H1 (cell line): ENCODE data around the gene LOX. TPM values are rescaled to one million over a fixed set of nuclear protein-coding genes. Genes with fewer than 3 reads are reported as not detected.

ENCODE experiments used
- BACH1 ChIP-seq: IDR thresholded peaks from 2 replicates; pipeline ENCODE4 v1.6.1; 2012; ENCODE audit warnings: low read length, improper control_type of control experiment
- BCL11A ChIP-seq, 2 experiments: IDR thresholded peaks; one replicate each; pipeline ENCODE4 v1.6.1; 2011; ENCODE audit warnings: low read depth in 2 of 2, low read length in 2 of 2, mild to moderate bottlenecking in 2 of 2
- CHD2 ChIP-seq: IDR thresholded peaks from 2 replicates; pipeline ENCODE4 v1.6.1; 2012; ENCODE audit warnings: low read length, improper control_type of control experiment
- CREB1 ChIP-seq: IDR thresholded peaks from 2 replicates; pipeline ENCODE4 v1.6.1; 2012; ENCODE audit warnings: inconsistent platforms
- CTBP2 ChIP-seq: IDR thresholded peaks from 2 replicates; pipeline ENCODE4 v1.7.0; 2011; ENCODE audit warnings: borderline replicate concordance, mild to moderate bottlenecking, moderate library complexity, mixed read lengths, low read length; ENCODE audit not compliant: insufficient read depth, insufficient read length
- CTCF ChIP-seq, 3 experiments: IDR thresholded peaks; 1 replicate in 2 of 3; 2 replicates in 1 of 3; pipeline versions ENCODE4 v1.5.1 to v1.6.1; 2011; ENCODE audit warnings: low read length in 3 of 3, mild to moderate bottlenecking in 3 of 3, inconsistent platforms in 2 of 3, low read depth in 1 of 3, moderate library complexity in 1 of 3; ENCODE audit not compliant: insufficient read depth in 1 of 3; ENCODE audit errors: control extremely low read depth in 1 of 3
- EGR1 ChIP-seq: IDR thresholded peaks from 2 replicates; pipeline ENCODE4 v1.6.1; 2011; ENCODE audit warnings: low read depth, low read length, borderline replicate concordance
- EP300 ChIP-seq, 2 experiments: IDR thresholded peaks; 1 replicate in 1 of 2; 2 replicates in 1 of 2; pipeline ENCODE4 v1.6.1; 2011 to 2012; ENCODE audit warnings: low read depth in 2 of 2, low read length in 2 of 2, mild to moderate bottlenecking in 2 of 2, borderline replicate concordance in 1 of 2, inconsistent platforms in 1 of 2, moderate library complexity in 1 of 2
- GTF2F1 ChIP-seq: IDR thresholded peaks from 2 replicates; pipeline ENCODE4 v1.6.1; 2012; ENCODE audit warnings: low read depth, low read length, improper control_type of control experiment, borderline replicate concordance
- HDAC6 ChIP-seq: IDR thresholded peaks from one replicate; pipeline ENCODE4 v1.7.1; 2012; ENCODE audit warnings: low read depth, mild to moderate bottlenecking, inconsistent platforms, low read length, moderate library complexity
- JUND ChIP-seq: IDR thresholded peaks from 2 replicates; pipeline ENCODE4 v1.6.1; 2011; ENCODE audit warnings: mild to moderate bottlenecking, improper control_type of control experiment, low read length
- RAD21 ChIP-seq, 2 experiments: IDR thresholded peaks in 1 of 2; conservative IDR thresholded peaks in 1 of 2; 2 replicates each; pipeline ENCODE4 v1.6.1; 2011; ENCODE audit warnings: low read depth in 2 of 2, low read length in 2 of 2, improper control_type of control experiment in 1 of 2, inconsistent platforms in 1 of 2, mild to moderate bottlenecking in 1 of 2, moderate library complexity in 1 of 2
- RBBP5 ChIP-seq: IDR thresholded peaks from 2 replicates; pipeline ENCODE4 v1.7.1; 2012; ENCODE audit warnings: low read depth, mild to moderate bottlenecking, inconsistent platforms, low read length, moderate library complexity, borderline replicate concordance
- RFX5 ChIP-seq: IDR thresholded peaks from 2 replicates; pipeline ENCODE4 v1.6.1; 2011; ENCODE audit warnings: low read depth, low read length, improper control_type of control experiment, borderline replicate concordance
- SIN3A ChIP-seq, 2 experiments: IDR thresholded peaks in 1 of 2; conservative IDR thresholded peaks in 1 of 2; 2 replicates each; pipeline ENCODE4 v1.6.1; 2011 to 2012; ENCODE audit warnings: low read length in 2 of 2, improper control_type of control experiment in 1 of 2, low read depth in 1 of 2, mild to moderate bottlenecking in 1 of 2
- SP2 ChIP-seq: IDR thresholded peaks from 2 replicates; pipeline ENCODE4 v1.6.1; 2012; ENCODE audit warnings: mild to moderate bottlenecking, low read length, inconsistent platforms
- SUZ12 ChIP-seq: fragments of 200-600 bp; sonication (generic); IDR thresholded peaks from 2 replicates; pipeline ENCODE4 v1.6.1; 2012; ENCODE audit warnings: mild to moderate bottlenecking, inconsistent platforms, low read length, moderate library complexity, mixed read lengths
- TAF1 ChIP-seq: IDR thresholded peaks from 2 replicates; pipeline ENCODE4 v1.6.1; 2011; ENCODE audit warnings: mild to moderate bottlenecking, low read depth, low read length
- TEAD4 ChIP-seq: IDR thresholded peaks from 2 replicates; pipeline ENCODE4 v1.6.1; 2012; ENCODE audit warnings: low read depth, low read length, inconsistent platforms, mixed read lengths
- polyA plus RNA-seq, 7 experiments: library from polyadenylated mRNA; depleted of rRNA in 3 of 7; stranded (reverse) in 5 of 7; unstranded in 2 of 7; fragments of >200 nt in 5 of 7; fragments of 200-250 nt in 2 of 7; gene quantifications; 1 replicate in 5 of 7; 2 replicates in 1 of 7; 4 replicates in 1 of 7; pipeline versions ENCODE4 v1.2.1 to v1.2.3, GENCODE V29; 2011 to 2013; ENCODE audit warnings: missing spikeins in 2 of 7, mixed read lengths in 2 of 7
- total RNA-seq: library from RNA; stranded (reverse); fragmentation: NEBNext Ultra II Directional; extraction: Animal tissue kit (Norgen Biotek cat#: 25700); gene quantifications from 2 replicates; pipeline ENCODE4 v1.2.1, GENCODE V29; 2021
- TF ChIP-seq, protein P1 (sequence below): IDR thresholded peaks from 2 replicates; pipeline ENCODE4 v1.6.1; 2011; ENCODE audit warnings: low read length, improper control_type of control experiment

The LOX gene
- total and polyA plus RNA-seq, 2 of the 8 experiments (the other 6 are each of a cell fraction or from before 2014, with no cell fraction given) = 1.1 to 2.2 TPM

GRCh38 chr5:122077366-122078115 is 518 bp downstream of the LOX start (continued):
- TF ChIP-seq CTCF (IDR thresholded peaks at IDR 0.05; ENCODE audit: control extremely low read depth in 1 of 3, insufficient read depth in 1 of 3, low read depth in 1 of 3, low read length in 3 of 3) (no peak), CHD2 (no peak), HDAC6 (no peak), CREB1 (no peak), CTBP2 (peak; percentile 42), EGR1 (no peak), TAF1 (0 out of 2 replicates have a peak, but pooled peaks have one; percentile 56), TEAD4 (no peak), RBBP5 (0 out of 2 replicates have a peak, but pooled peaks have one; percentile 82), JUND (no peak), RAD21 (IDR thresholded peaks at IDR 0.05 in 1 of 2, conservative IDR thresholded peaks at IDR 0.05 in 1 of 2; ENCODE audit: low read depth in 2 of 2, low read length in 2 of 2) (no peak), SP2 (no peak), GTF2F1 (no peak), RFX5 (no peak), SUZ12 (peak; percentile 81), BCL11A (IDR thresholded peaks at IDR 0.05; ENCODE audit: low read depth in 2 of 2, low read length in 2 of 2) (no peak), SIN3A (conservative IDR thresholded peaks at IDR 0.05 in 1 of 2, IDR thresholded peaks at IDR 0.05 in 1 of 2; ENCODE audit: low read depth in 1 of 2, low read length in 2 of 2) (no peak), BACH1 (no peak), EP300 (IDR thresholded peaks at IDR 0.05; ENCODE audit: borderline replicate concordance in 1 of 2, low read depth in 2 of 2, low read length in 2 of 2) (no peak)
- TF ChIP-seq, protein P1, sequence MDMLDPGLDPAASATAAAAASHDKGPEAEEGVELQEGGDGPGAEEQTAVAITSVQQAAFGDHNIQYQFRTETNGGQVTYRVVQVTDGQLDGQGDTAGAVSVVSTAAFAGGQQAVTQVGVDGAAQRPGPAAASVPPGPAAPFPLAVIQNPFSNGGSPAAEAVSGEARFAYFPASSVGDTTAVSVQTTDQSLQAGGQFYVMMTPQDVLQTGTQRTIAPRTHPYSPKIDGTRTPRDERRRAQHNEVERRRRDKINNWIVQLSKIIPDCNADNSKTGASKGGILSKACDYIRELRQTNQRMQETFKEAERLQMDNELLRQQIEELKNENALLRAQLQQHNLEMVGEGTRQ = no peak
